NCI-H146 treated with DMSO at 0.1 percent for 48 hours (cell line): Measurements from ENCODE around the gene SNCAIP.
"Not testable (repeated sequence)": the region's sequence is repeated elsewhere in the genome, so short reads cannot be mapped to it uniquely, and the experiment has no call there.

ENCODE experiments used
- DNase-seq: peaks from one replicate; lab custom pipeline; 2025; ENCODE audit not compliant: unreplicated experiment; lab: John Stamatoyannopoulos, UW

SNCAIP gene

DNA sequence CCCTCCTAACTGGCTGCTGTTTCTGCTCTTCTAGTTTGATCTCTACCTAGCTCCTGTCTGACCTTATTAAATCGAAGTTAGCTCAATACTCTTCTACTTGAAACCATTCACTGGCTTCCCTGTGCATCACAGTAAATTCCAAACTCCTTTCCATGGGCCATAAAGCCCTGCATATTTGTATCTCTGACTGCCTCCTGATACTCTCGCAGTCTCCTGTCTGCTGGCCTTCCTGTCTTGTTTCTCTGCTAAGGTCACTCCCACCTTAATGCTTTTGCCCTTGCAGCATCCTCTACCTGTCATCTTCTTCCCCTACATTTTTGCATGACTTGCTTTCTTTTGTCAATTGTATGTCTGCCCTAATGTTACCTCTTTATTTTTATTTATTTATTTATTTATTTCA is 44.8 kb downstream of the SNCAIP start:
- DNase-seq, result no peak

DNA sequence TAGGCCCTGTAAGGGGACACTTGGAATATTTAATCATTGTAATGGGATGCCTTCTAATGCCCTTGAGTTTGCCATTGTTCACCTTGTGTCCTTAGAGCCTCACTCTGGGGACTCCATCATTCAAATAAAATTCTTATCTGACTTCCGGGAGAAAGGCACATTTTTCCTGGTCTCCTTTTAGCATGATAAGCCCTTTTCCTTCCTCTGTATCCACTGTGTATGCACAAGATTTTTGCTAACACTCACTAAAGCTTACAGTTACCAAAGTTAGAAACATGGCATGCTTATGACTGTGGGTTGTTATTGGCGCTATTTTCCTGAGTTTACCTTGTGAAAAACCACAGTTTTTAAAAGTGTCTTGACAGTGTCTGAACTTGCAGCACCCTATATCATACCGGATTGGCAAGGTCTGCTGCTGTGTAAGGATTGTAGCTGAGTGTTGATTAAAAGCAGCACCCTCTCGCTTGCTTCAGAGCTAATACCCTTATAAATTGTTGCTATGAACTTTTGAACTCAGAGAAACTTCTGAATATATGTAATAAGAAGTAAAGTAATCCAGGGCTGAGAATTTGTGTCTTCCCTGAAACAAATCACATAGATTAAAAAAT is 46.4 kb downstream of the SNCAIP start:
- DNase-seq, result no peak

DNA sequence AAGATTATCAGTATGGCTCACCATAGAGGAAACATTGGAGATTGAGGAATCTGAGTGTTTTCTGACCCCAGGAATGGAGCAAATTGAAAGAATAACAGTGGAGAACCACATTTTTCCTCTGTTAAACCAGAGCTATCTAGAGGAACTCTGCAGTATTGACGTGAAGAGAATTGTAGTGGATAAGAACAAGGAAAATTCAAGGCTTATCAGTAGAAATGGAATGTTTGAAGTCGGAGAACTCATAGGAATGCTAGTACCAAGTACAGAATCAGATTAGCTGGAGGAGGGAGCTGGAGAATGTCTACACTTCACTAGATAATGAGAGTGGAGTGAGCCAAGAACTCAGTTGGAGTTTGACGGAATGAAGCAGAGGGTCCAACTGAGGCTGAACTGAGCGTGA is 50.3 kb downstream of the SNCAIP start:
- DNase-seq, result no peak

DNA sequence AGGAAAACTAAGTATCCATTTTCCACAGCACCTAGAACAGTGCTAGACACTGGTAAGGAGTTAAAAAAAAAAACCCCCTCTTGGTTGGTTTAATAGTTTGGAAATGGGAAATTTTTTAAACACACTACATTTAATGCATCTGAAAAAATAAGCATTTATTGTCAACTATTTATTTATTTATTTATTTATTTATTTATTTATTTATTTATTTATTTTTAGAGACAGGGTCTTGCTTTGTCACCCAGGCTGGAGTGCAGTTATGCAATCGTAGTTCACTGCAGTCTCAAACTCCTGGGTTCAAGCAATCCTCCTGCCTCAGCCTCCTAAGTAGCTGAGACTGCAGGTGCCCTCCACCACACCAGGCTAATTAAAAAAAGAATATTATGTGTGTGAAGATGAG is 51.6 kb downstream of the SNCAIP start:
- no peak for DNase-seq

DNA sequence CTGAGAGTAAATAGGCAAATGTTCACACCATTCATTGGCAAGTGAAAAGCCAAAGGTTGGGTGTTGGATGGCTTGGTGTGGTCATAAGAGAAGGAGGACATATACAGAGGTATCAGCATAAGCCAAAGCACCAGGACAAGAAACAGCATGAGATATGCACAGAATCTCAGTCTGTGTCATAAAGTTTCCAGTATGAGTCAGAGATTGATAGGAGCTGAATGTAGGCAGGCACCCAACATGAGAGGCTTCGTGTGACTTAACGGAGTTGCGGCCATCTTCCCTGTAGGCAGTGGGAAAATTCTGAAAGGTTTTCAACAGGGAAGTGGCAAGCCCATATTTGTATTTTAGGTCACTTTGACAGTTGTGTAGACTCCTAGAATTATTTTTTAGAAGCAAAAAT is 54.5 kb downstream of the SNCAIP start:
- DNase-seq, result no peak

DNA sequence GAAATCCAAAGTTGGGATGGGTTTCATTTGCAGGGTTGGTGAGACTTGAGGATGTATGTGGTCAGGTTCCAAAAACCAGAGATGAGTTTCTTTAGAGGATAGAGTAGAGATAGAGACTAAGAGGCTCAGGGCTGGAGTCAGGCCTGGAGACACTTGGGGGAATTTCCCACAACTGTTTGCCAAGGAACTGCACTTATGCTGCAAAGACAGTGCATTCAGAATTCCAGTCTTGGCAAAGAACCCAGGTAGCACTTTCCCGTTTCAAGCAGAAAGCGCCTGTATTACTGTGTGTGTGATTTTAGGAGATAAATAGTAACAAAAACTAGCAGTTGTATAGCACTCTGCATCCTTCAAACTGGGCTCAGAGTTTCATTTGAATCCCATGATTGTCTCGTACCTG is 55.4 kb downstream of the SNCAIP start:
- no peak for DNase-seq

DNA sequence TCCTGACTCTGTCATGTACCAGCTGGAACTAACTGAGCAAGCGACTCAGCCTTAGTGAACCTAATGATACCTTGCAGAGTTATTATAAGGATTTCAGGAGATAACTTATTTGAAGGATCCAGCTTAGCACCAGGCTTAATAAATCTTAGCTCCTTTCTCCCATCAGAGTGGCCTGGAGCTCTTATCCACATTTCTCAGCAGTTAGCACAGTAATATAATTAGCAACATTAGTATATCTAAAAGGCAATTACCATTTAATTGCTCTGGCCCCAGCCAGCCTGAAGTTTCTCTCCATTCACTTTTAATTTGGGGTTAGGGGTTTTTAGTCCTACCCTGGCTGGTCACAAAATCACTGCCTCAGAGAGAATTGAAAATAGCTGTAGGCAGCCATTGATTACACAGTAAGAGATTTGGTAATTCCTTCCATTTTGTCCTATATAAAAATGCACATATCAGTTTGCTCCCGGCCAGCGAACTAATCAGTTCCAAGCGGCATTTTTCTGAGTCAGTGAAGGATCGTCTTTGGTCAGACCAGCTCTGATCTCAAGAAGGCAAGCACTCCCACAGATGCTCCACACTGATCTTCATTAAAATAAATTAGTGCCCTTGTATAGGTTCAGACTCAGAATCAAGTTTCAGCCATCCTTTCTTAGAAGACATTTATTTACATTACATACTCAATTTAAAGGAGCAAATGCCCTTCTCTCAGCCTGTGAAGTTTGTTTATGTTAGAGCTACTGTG is 56.6 kb downstream of the SNCAIP start:
- no peak for DNase-seq

DNA sequence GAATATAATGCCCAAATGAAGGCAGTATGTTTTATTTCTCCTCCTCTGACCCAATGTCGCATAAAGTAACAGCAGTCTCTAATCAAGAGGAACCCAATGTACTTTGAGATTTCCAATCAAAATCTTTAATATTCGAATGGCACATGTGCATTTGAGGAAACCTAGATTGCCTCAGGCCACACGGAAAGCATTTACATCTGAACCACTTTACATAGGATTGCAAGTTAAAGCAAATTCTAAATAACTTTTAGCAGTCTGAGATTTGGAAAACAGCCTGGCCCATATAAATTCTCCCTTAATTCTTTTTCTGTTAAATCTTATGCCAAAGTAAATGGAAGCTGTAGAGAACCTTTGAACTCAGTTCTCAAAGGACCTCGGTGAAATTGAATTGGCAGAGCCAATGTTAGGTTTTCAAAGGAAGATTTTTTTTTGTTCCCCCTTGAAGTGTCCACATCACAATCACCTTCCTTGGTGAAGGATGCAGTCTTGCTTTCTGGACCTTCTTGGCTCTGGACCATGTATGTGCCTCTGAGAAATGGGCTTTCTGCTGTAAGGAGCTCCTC is 57.3 kb downstream of the SNCAIP start:
- DNase-seq, result no peak

DNA sequence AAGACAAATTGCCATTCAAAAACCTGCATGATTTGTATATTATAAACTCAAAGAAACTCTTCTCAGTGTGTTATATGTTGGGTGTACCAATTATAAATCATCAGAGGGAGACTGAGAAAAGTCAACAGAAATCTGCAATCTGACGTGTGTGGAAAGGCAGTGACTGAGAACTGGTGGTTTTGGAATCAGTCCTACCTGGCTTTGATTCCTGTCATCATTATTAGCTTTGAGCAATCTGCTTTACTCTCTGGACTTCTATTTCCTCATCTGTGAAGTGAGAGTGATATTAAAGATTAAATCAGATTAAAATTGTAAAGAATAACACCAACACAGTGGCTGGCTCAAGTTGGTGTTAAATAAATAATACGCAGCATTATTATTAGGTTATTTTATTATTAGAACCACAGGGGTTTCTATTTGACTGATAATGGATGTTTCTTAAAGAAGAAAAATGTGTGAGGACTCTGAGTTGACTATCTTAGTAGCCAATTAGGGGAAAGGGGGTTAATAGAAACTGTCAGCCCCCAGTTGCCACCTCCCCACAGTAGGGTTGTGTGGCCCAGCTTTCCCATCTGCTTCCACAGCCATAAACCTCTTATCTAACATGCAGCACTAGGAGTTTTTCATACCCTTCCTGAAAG is 59.6 kb downstream of the SNCAIP start:
- no peak for DNase-seq

DNA sequence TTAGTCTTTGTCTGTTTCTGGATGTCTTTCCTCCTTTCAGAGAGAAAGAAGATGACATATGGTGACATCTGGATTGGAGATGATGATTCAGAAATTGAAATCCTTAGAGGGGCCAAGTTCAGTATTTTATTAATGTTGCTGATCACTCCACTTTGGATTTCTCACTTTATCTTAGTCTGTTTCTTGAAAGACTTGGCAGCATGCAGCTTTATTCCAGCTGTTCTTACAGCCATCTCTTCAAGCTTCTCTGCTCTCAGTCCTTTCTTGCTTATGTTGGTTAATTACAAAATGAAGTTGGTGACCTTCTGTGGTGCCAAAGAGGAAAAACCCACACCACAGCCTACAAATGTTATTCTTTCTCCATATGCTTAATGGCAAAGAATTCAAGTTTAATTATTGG is 62.1 kb downstream of the SNCAIP start:
- no peak for DNase-seq

DNA sequence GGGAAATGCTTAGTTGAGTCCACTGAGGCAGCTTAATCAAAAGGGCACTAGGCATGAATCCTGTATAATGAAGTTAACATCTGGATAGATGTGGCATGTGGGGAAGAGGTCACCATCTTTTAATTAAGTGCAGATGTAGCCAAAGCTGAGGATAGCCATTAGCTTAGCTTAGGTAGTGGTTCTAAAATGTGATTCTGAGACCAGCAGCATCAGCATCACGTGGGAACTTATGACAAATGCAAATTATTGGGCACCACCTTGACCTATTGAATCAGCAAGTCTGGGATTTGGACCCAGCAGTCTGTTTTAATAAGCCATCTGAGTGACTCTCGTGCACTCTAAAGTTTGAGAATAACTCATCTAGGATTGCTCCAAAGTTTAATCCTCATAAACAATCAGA is 63.8 kb downstream of the SNCAIP start:
- no peak for DNase-seq

DNA sequence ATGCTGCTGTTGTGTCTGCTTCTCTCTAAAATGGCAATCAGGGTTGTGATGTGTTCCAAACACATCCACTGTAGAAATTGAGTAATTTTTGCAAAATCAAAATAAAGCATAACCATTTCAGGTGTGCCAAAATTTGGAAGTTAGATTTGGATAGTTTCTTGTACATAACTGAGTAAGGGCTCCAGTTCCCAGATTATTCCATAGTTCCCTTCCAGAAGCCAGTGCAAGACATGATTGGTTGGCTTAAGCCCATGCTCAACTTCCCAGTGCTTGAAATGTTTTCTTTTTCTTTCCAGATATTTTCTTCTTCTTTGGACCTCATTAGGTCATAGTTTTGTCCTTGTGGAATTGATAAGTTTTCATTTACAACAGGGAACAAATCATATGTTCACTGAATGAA is 64.2 kb downstream of the SNCAIP start:
- DNase-seq, result no peak

DNA sequence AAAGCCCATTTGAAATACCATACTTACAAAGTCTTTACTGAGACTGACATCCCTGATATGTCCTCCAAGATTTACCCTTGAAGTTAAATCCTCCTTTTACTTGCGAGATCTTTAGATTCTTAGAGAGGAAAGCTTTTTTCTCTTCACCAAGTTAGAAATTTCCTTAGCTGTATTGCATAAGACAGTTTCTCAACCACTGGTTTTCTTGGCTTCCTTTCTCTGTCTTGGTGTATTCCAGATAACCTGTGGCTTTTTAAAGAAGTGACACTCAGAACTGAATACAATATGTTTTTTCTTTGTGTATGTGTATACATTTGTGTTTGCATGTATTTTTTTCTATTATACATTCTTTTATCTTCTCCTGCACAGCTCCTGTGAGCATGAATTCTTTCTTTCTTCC is 65.0 kb downstream of the SNCAIP start:
- DNase-seq, result no peak

DNA sequence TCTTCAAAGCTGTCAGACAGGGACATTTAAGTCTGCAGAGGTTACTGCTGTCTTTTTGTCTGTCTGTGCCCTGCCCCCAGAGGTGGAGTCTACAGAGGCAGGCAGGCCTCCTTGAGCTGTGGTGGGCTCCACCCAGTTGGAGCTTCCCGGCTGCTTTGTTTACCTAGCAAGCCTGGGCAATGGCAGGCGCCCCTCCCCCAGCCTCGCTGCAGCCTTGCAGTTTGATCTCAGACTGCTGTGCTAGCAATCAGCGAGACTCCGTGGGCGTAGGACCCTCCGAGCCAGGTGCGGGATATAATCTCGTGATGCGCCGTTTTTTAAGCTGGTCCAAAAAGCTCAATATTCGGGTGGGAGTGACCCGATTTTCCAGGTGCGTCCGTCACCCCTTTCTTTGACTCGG is 70.9 kb downstream of the SNCAIP start:
- not testable (repeated sequence) for DNase-seq

DNA sequence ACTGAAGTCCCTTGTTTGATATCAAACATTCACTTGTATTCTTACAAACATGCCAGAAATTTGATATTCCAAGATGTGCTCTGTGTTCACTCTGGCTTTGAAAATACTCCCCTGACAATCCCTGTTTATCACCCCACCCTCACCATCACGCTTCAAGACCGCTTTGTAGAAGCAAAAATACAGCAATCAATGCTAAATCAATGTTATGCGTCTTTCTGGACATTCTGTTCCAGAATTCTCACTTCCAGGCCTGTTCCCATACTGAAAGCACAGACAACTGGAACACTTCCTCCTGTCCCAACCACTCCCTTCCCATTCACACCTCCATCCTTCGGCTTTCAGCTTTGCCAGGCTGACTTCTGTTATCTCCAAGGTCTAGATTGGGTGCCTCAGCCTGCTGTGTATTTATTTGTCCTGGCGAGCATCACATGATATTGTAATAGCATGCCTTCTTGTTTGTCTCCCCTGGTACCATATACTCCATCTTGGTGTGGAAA is 72.8 kb downstream of the SNCAIP start:
- DNase-seq, result no peak

DNA sequence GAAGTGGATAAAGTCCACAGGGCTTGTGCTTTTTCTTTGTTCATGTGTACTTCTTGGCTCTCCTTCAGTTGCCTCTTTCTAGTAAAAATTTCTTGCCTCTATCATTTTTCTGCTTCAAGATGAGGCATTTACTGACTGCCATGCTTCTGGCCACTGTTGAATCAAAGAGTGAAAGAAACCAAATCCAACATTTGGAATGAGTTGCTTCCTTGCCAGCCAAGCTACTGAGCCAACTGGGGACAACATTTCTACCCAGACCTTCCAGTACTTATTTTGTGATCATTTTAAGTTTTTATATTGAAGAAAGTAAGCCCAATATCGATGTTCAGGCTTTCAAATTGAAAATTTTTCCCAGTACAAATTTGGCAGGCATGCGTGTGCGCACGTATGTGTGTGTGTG is 73.2 kb downstream of the SNCAIP start:
- DNase-seq, result no peak

DNA sequence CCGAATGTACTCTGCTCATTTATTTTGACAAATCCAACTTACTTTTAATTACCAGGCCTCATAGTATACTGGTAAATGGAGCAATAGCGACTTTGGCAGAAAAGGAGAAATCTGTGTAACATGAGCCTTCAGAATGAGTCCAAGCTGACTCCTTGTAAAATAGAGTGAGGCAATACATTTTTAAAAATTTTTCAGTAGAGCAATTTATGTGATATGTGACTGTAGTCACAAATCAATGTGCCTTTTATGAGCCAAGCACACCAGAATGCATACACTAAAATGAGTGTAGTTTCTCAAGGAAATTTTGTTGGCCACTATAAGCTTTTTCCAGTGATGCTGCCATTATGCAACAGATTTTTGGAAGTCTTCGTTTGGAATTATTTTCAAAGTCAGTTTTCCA is 73.8 kb downstream of the SNCAIP start:
- no peak for DNase-seq

DNA sequence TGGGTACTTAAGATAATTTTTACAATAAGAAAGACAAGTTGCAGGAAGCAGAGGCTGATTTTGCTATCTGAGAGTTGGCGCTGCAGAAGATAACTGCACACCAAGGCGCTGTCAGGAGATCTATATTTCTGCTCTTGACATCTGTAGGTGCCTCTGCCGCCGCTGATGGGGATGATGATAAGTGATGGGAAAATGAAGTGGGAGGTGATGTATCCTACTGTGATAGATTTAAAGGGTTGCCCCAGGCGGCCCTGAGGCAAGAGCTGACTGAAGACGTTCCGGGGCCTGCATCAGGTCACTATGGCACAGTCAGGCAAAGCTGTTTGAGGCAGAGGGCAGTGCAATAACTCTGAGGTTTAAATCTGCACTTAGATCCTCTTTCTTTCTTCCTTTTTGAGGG is 78.1 kb downstream of the SNCAIP start:
- no peak for DNase-seq

DNA sequence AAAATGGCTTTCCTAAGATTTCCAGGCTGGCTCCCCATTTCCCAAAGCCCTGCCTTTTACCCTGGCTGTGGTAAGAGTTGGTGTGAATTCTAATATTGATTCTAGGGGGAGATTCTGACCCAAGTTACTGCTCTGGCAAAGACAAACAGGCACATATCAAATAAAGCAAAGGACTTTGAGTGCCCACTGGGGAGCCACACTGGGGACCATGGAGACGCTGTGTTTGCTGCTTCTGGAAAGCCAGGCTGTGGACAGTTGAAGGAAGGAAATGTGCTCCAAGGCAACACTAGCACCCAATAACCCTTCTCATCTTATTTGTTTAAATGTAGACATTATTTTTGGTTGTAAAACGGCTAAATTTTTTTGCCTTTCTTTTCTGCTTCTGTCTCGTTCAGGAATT is 78.7 kb downstream of the SNCAIP start:
- no peak for DNase-seq

DNA sequence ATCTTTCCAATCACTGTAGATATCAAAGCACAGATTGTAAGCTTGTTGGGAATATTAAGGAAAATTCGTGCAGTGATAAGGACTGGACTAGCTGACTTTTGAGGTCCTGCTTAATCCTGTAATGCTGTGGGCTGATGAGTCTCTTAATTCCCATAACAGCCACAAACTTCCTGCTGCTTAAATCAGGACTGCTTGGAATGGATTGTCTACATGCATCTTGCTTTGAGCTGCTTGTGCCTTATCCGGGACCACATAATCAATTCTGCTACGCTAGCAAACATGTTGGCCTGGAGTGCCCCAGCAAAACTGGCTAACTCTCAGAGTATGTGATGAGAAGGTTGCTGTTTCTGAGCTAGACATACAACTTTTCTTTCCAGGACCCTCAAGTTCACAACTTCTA is 79.6 kb downstream of the SNCAIP start:
- DNase-seq, result no peak

DNA sequence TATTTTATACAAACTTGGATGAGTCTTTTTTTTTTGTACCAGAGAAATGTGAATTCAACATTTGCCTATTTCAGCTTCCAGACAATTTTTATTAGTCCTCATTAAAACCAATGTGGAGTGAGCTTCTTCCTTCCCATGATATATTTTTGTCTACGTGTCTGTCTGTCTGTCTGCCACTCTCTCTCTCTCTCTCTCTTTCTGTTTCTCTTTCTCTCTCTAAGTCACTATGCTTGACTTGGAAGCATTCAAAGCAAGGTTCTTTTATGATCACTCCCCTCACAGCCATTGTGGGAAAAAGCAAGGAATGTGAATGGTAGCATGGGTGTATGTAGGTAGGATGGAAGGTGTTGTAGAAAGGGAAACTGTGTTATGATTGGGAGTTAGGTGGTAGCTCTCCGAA is 80.2 kb downstream of the SNCAIP start:
- no peak for DNase-seq

DNA sequence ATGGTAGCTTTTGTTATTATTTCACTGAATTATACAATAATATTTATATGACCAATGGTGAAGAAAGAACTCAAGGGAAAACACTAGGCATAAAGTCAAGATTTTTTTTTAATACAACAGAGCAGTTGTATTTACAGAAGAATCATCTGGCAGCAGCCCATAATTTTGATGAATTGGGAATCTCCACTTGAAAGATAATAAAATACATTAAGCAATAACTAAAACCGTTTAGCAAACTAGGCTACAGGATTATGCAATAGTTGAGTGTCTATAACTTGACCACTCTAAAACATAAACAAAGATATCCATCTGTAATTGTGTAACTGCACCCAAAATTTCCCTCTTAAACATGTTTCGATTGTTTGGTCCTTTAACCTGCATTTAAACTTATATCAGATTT is 80.8 kb downstream of the SNCAIP start:
- no peak for DNase-seq
